GM12892 (cell line): ENCODE data around the gene LASP1.
A peak's percentile ranks its signal among the peaks of the same experiment; 100 is the strongest.
"Not testable (repeated sequence)": the region's sequence is repeated elsewhere in the genome, so short reads cannot be mapped to it uniquely, and the experiment has no call there.

ENCODE experiments used
- DNase-seq: peaks from one replicate; pipeline ENCODE4 v3.0.0; 2011; ENCODE audit not compliant: insufficient read length
- FAIRE-seq: peaks from 2 replicates; lab custom pipeline; 2011; peaks lifted over from hg19 to GRCh38; lab: Jason Lieb, UNC
- POLR2A ChIP-seq: IDR thresholded peaks from 2 replicates; pipeline ENCODE4 v1.6.1; 2011; ENCODE audit warnings: low read depth, low read length, control low read depth
- POLR2AphosphoS5 ChIP-seq: IDR thresholded peaks from 2 replicates; pipeline ENCODE4 v1.6.1; 2011; ENCODE audit warnings: low read depth, low read length, control low read depth
- TAF1 ChIP-seq: IDR thresholded peaks from 2 replicates; pipeline ENCODE4 v1.6.1; 2011; ENCODE audit warnings: low read depth, mild to moderate bottlenecking, control low read depth, low read length, borderline replicate concordance

Gene LASP1

DNA sequence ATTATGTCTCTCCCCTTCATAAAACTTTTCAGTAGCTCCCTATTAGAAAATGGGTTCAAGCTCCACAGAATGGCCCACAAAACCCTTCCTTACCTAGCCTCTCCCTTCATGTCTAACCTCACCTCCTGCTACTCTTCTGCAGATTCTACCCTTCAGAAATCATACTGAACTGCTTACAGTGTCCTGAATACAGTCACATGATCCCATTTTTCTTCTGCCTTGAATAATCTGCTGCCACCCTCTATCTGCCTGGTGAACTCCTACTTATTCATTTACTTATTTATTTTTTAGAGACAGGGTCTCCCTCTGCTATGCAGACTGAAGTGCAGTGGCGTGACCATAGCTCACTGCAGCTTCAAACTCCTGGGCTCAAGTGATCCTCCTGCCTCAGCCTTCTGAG is 70.5 kb downstream of the LASP1 start:
- FAIRE-seq (no peak), DNase-seq (no peak)
- TF ChIP-seq POLR2A (no peak), TAF1 (no peak), POLR2AphosphoS5 (no peak)

DNA sequence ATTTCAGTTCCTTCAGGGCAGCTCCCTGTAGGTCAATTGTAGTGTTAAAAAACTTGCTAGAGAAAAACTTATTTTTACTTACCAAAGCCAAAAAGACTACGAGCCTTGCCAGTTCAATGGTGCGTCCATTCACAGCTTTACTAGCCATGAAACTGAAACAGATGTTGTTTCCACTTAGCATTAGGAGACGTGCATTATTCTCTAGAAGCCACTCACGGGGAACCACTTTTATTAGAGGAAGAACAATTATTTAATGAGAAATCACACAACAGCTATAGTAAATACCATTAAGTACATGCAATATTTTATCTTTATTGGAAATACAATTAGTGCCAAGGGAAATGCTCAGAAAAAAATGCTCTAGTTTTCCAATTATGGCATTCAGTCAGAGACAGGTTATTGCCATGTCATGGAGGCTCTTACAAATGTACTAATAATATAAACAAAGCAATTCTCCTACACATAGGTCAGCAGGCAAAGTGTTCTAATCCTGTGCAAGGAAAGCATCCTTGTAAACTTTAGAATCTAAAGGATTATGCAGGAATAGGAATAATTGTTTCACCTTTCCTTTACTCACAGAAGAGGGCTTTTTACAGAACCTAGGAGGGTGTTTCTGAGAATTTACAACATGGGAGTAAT is 73.0 kb downstream of the LASP1 start:
- no peak for DNase-seq
- no peak for FAIRE-seq
- TF ChIP-seq POLR2AphosphoS5 (no peak), TAF1 (no peak), POLR2A (no peak)

- peak; percentile 81 for FAIRE-seq
- no peak for TF ChIP-seq POLR2AphosphoS5
- no peak for TF ChIP-seq POLR2A
- no peak for TF ChIP-seq TAF1
- no peak for DNase-seq
Measured at GRCh38 chr17:38943607-38944006, 73.7 kb downstream of the LASP1 start.

- DNase-seq (no peak), FAIRE-seq (no peak)
- TF ChIP-seq POLR2A: no peak
- no peak for TF ChIP-seq POLR2AphosphoS5
- no peak for TF ChIP-seq TAF1
Measured at GRCh38 chr17:38947189-38947588, 77.3 kb downstream of the LASP1 start.

DNA sequence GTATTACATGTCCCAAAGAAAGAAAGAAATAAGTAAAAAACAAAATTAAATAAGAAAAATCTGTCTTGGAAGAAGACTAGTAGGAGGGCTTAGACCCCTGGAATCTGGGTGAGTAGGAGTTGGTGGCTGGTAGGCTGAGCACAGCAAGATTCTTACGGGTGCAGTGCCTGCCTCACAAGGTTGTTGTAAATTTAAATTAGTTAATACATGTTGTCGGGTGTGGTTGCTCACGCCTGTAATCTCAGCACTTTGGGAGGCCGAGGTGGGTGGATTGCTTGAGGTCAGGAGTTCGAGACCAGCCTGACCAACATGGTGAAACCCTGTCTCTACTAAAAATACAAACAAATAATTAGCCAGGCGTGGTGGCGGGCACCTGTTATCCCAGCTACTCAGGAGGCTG is 83.9 kb downstream of the LASP1 start:
- not testable (repeated sequence) for FAIRE-seq, DNase-seq

GRCh38 chr17:38958326-38958725 is 88.5 kb downstream of the LASP1 start:
- no peak for FAIRE-seq
- TF ChIP-seq POLR2AphosphoS5: no peak
- no peak for TF ChIP-seq POLR2A

GRCh38 chr17:38958756-38959155 is 88.9 kb downstream of the LASP1 start:
- TF ChIP-seq POLR2A: no peak
- no peak for TF ChIP-seq POLR2AphosphoS5
- TF ChIP-seq TAF1: no peak
- no peak for DNase-seq
- no peak for FAIRE-seq

More at GRCh38 chr17:38958326-38958725, 88.5 kb downstream of the LASP1 start:
- DNase-seq: no peak

GRCh38 chr17:38959508-38959907 is 89.7 kb downstream of the LASP1 start:
- TF ChIP-seq POLR2AphosphoS5 (no peak), POLR2A (no peak), TAF1 (no peak)
- no peak for FAIRE-seq
- DNase-seq: no peak

- DNase-seq (no peak), FAIRE-seq (no peak)
- TF ChIP-seq POLR2AphosphoS5 (no peak), TAF1 (no peak), POLR2A (no peak)
Measured at GRCh38 chr17:38960402-38960801, 90.5 kb downstream of the LASP1 start.

DNA sequence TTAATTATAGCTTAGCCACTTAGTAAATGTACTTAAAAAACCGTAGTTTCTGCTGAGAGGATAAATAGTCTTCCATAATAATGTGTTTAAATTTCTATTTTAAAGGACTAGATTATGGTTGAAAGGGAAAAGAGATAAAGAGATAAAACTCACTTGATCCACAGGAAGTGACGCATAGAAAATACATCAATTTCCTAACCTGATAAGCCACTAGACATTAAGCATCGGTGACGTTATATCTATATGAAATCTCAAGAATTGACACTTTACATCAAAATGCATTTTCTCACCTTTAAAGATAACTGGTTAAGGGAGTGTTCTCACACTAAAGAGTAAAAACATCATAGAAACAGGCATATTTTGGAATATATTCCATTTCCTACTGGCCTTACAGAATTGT is 91.6 kb downstream of the LASP1 start:
- FAIRE-seq: no peak
- DNase-seq: no peak
- no peak for TF ChIP-seq POLR2AphosphoS5
- no peak for TF ChIP-seq TAF1
- no peak for TF ChIP-seq POLR2A

GRCh38 chr17:38967290-38967738 is 97.5 kb downstream of the LASP1 start, which contains the start of gene FBXO47:
TSS of gene FBXO47 (minus strand) at chr17:38967403. CDS start at chr17:38963025, 4,378 bp downstream.
- DNase-seq (no peak), FAIRE-seq (no peak)
- no peak for TF ChIP-seq POLR2AphosphoS5
- TF ChIP-seq TAF1: no peak
- TF ChIP-seq POLR2A: no peak

- no peak for DNase-seq
- no peak for TF ChIP-seq POLR2A
- TF ChIP-seq TAF1: no peak
- no peak for TF ChIP-seq POLR2AphosphoS5
- no peak for FAIRE-seq
Measured at GRCh38 chr17:38969281-38969680, 99.4 kb downstream of the LASP1 start.
